ENCODE measurements around the gene KLF4.
A peak's percentile ranks its signal among the peaks of the same experiment; 100 is the strongest.
"Not testable (repeated sequence)": the region's sequence is repeated elsewhere in the genome, so short reads cannot be mapped to it uniquely, and the experiment has no call there.

Gene KLF4

GRCh38 chr9:107489687-107490605, at the start of gene KLF4:
KLF4 (minus strand) TSS chr9:107489769; CDS start chr9:107489172, 597 bp downstream.
- peak; percentile 97 for DNase-seq

GRCh38 chr9:107536462-107536861, 46.9 kb upstream of the KLF4 start:
- DNase-seq = no peak

- DNase-seq = no peak
Observed at GRCh38 chr9:107534510-107535078, 45.0 kb upstream of the KLF4 start.

DNA sequence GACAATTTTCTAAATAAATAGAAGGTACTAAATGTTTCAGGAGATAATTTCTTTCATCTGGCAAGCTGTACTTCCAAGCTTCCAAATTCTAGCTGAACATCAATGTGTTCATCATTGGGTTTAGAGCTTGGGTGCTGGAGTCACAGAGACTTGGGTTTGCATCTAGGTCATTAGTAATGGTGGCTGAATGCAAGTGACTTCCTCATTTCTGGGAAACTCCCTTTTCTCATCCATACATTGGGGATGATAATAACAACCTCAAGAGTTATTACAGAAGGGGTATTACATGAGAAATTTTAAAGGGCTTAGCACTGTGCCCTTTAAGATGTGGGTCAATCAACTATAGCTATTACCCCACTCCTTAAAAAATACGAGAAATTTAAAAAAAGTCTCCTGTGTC, 41.1 kb upstream of the KLF4 start:
- no peak for DNase-seq

GRCh38 chr9:107528686-107529085, 39.1 kb upstream of the KLF4 start:
- DNase-seq = no peak

DNA sequence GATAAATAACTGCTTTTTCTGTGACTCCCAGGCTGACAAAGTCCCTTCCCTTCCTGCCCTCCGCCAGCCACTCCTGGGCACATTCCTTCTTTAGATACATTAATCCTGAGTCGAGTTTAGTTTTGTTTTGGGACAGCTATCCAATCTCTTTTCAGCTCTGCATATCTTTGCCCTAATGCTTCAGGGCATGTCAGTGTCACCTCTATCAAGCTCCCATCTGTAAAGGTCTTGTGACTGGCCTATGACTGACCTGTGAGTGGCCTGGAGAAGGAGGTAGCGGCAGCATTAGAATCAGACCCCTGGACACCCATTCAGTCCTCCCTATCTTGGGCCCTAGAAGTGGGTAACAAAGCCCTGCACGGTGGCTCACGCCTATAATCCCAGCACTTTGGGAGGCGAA, 34.0 kb upstream of the KLF4 start:
- DNase-seq = no peak

DNA sequence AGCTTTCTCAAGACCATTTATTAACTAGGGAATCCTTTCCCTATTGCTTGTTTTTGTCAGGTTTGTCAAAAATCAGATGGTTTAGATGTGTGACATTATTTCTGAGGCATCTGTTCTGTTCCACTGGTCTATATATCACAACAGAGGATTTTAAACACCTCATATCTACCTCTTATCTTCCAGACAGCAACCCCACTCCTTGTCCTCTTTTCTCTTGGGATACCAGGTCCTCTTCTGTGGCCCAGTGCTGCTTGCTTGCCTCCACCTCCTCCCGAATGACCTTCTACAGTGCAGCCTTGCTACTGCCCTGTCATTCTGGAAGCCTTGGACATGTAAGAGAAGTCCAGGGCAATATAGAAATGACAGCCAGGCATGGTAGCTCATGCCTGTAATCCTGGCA, 30.6 kb upstream of the KLF4 start:
- DNase-seq = no peak

GRCh38 chr9:107518037-107518807, 28.7 kb upstream of the KLF4 start:
- DNase-seq = no peak

- no peak for DNase-seq
Observed at GRCh38 chr9:107513464-107514100, 24.0 kb upstream of the KLF4 start.

- no peak for DNase-seq
Observed at GRCh38 chr9:107504585-107505455, 15.3 kb upstream of the KLF4 start.

DNA sequence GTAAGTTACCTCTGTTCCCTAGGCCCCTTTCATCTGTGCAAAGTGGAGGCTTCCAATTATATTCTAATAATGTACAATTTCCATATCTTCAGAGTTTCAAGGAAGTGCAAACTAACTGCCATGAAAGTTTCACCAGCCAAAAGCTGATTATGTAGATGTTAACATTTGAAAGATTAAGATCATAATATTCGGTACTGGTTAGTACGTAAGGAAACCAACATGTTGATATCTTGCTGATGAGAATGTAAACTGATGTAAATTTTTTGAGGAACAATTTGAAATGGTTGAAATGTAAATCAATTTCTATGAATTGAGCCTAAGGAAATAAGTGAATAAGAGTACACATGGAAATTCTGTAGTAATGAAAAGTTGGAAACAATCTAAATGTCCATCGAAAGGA, 12.9 kb upstream of the KLF4 start:
- no peak for DNase-seq

DNA sequence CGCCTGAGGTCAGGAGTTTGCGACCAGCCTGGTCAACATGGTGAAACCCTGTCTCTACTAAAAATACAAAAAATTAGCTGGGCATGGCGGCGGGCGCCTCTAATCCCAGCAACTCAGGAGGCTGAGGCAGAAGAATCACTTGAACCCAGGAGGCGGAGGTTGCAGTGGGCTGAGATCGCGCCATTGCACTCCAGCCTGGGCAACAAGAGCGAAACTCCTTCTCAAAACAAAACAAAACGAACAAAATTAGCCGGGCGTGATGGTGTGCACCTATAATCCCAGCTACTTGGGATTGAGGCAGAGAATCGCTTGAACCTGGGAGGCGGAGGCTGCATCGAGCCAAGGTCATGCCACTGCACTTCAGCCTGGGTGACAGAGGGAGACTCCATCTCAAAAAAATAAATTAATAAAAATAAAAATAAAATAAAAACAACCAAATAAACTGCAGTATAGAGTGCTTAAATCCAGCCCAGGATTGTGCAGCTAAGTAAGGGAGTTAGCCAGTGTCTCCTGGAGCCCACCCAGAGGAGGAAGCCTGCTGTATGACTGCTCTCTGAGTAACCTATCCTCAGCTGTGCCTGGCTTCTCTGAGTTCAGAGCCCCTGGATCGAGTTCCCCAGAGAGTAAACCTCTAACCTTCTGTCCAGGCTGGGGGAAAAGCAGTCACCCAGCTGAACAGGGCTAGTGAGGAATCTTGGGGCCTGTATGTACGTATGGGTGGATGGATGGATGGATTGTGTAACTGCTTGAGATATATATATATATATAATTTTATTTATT, 11.0 kb upstream of the KLF4 start:
- not testable (repeated sequence) for DNase-seq

DNA sequence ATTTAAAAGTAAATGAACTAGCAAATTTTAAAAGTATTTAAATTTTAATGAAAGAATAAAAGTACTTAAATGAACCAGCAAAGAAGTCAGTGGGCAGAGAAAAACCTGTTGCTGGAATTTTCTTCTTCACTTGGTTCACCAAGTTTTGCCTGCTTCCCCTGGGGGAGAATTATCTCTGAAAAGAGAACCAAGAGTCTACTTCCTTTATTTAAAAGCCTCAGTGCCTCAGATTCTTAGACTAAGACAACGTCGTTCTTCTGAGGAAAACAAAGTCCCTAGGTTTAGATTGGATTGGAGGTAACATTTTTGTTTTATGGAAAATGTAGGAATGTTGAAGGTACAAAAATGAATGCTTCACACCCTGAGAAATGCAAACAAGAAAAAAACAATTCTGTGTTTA, 7.4 kb upstream of the KLF4 start:
- no peak for DNase-seq

DNA sequence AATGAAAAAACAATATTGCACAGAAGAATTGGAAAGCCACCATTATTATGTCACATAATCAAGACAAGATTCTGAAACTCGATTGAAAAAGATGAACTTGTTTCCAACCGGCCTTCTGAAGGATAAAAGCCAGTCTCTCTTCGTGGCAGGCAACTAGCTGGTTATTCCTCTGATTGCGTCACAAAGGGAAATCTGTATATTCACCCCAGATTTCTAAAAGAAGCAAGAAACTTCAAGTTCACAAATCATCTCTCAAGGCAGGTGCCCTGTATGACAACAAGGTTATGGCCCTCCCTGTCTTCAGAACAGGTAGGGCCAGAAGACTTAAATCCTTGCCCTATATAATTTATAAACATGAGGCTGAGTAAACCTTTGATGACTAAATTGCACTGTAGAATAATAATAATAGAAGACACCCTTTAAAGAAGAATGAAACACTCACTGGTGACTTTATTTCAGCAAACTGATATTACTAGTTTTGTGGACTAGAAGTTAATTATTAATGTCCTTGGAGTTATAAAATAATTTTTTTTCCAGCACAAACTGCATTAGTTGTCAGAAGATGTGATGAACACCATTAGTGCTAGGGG, 2.9 kb upstream of the KLF4 start:
- DNase-seq = no peak

GRCh38 chr9:107491081-107492053, 1.8 kb upstream of the KLF4 start:
- DNase-seq = peak; percentile 63

DNA sequence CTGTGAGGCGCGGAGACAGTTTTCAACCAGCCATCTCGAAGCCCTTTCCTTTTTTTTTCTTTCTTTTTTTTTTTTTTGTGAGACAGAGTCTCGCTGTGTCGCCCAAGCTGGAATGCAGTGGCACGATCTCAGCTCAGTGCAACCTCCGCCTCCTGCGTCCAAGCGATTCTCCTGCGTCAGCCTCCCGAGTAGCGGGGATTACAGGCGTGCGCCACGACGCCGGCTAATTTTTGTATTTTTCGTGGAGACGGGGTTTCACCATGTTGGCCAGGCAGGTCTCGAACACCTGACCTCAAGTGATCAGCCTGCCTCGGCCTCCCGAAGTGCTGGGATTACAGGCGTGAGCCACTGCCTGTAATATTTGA, 1.0 kb upstream of the KLF4 start:
- DNase-seq = peak; percentile 60

DNA sequence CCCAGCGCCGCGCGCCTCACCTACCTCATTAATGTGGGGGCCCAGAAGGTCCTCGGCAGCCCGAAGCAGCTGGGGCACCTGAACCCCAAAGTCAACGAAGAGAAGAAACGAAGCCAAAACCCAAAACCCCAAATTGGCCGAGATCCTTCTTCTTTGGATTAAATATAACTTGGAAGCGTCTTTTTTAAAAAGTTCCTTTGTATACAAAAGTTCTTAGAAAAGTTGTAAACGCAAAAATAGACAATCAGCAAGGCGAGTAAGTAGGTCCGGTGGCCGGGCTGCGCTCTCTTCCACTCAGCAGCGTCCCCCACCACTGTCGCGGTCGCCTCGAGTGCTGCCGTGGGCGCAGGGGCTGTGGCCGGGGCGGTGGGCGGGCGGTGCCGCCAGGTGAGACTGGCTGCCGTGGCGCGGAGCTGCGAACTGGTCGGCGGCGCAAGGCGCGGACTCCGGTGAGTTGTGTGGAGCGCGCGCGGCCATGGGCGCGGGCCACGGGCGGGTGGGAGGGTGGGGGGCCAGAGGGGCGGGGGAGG, 360 bp downstream of the KLF4 start:
- no peak for DNase-seq

DNA sequence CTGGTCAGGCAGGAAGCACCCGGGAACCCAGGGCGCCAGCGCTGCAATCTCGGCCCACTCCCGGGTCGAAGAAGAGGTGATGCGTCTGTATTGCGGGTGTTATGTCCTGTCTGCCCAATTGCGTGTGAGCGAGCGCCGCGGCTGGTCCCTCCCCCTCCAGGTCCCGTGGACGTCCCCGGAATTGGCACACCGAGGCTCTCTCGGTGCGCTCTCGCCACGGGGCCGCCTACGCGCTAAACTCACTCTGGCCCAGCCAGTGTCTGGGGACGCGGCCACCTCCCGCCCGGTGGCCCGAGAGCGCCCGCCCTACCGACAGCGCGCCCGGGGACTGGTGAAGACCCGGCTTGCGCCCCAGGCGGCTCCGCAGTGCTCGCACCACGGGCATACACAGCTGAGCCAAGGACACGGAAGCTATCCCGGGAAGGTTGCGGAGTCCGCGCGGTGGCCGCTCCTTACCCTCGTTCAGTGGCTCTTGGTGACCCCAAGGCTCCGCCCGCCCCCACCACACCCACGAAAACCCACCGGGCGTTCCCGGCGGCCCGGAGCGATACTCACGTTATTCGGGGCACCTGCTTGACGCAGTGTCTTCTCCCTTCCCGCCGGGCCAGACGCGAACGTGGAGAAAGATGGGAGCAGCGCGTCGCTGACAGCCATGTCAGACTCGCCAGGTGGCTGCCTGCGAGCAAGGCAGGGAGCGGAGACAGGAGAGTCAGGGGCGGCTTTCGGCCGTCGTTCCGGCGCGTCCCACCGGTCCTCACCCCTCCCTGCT, 1.0 kb downstream of the KLF4 start:
- peak; percentile 81 for DNase-seq
